SK-N-SH (cell line): ENCODE data around the gene SLC26A11. TPM values are rescaled to one million over a fixed set of nuclear protein-coding genes. Genes with fewer than 3 reads are reported as not detected.

ENCODE experiments used
- CTCF ChIA-PET: fragments of 300-600, 350-600 bp; formaldehyde crosslinking; extraction: SDS; loops from one replicate; lab custom pipeline; 2021; lab: Yijun Ruan, JAX
- POLR2A ChIA-PET: fragments of 350-600 bp; sonication (Branson Sonifier 250); formaldehyde crosslinking; extraction: SDS; loops from one replicate; lab custom pipeline; 2020; ENCODE audit warnings: antibody characterized with exemption, inconsistent platforms; lab: Yijun Ruan, JAX
- DNase-seq: peaks from one replicate; pipeline ENCODE4 v3.0.0; 2012
- H2AFZ ChIP-seq: fragments of 200-600 bp; sonication (generic); 2 replicates; pipeline ENCODE4 v1.8.1; 2016; ENCODE audit warnings: antibody characterized with exemption, mild to moderate bottlenecking, low read depth
- H3F3A ChIP-seq: fragments of 200-600 bp; sonication (generic); replicated peaks from 2 replicates; pipeline ENCODE3; 2016; ENCODE audit warnings: antibody characterized with exemption, mild to moderate bottlenecking; ENCODE audit not compliant: insufficient read depth
- H3K27ac ChIP-seq, 2 experiments: fragments of 200-500 bp in 1 of 2; fragments of 200-600 bp in 1 of 2; sonication (Bioruptor generic) in 1 of 2; sonication (generic), shearing (Covaris generic) in 1 of 2; 2 replicates each; pipeline versions ENCODE4 v1.5.1 to v1.6.1; 2014 to 2016; ENCODE audit warnings: low read depth in 2 of 2, inconsistent platforms in 1 of 2, low read length in 1 of 2, mild to moderate bottlenecking in 1 of 2, mixed read lengths in 1 of 2
- H3K27me3 ChIP-seq: fragments of 200-600 bp; sonication (generic), shearing (Covaris generic); 2 replicates; pipeline ENCODE4 v1.6.1; 2016; ENCODE audit warnings: mixed run types; ENCODE audit not compliant: insufficient read depth
- H3K36me3 ChIP-seq, 2 experiments: fragments of 200-500 bp in 1 of 2; fragments of 200-600 bp in 1 of 2; sonication (Bioruptor generic) in 1 of 2; sonication (generic) in 1 of 2; replicated peaks in 1 of 2; 2 replicates each; pipeline versions ENCODE3 to v1.5.1; 2014 to 2016; ENCODE audit warnings: low read length in 1 of 2, mild to moderate bottlenecking in 1 of 2; ENCODE audit not compliant: insufficient read depth in 2 of 2, control insufficient read depth in 1 of 2
- H3K4me1 ChIP-seq, 2 experiments: fragments of 200-500 bp in 1 of 2; fragments of 200-600 bp in 1 of 2; sonication (Bioruptor generic) in 1 of 2; sonication (generic), shearing (Covaris generic) in 1 of 2; 2 replicates each; pipeline versions ENCODE4 v1.5.1 to v1.6.1; 2014 to 2016; ENCODE audit warnings: low read depth in 1 of 2, low read length in 1 of 2, mixed run types in 1 of 2; ENCODE audit not compliant: insufficient read depth in 2 of 2, control insufficient read depth in 1 of 2
- H3K4me2 ChIP-seq: fragments of 200-600 bp; sonication (generic), shearing (Covaris generic); 2 replicates; pipeline ENCODE4 v1.6.1; 2017; ENCODE audit warnings: mixed run types
- H3K4me3 ChIP-seq, 2 experiments: fragments of 200-500 bp in 1 of 2; fragments of 200-600 bp in 1 of 2; sonication (Bioruptor generic) in 1 of 2; sonication (generic), shearing (Covaris generic) in 1 of 2; 2 replicates each; pipeline versions ENCODE4 v1.5.1 to v1.8.1; 2014 to 2016; ENCODE audit warnings: low read depth in 2 of 2, inconsistent platforms in 1 of 2, low read length in 1 of 2, mild to moderate bottlenecking in 1 of 2, mixed read lengths in 1 of 2, moderate library complexity in 1 of 2
- H3K79me2 ChIP-seq: fragments of 200-600 bp; sonication (generic); 2 replicates; pipeline ENCODE4 v1.8.1; 2017; ENCODE audit warnings: mild to moderate bottlenecking; ENCODE audit not compliant: insufficient read depth
- H3K9ac ChIP-seq: fragments of 200-600 bp; sonication (generic); 2 replicates; pipeline ENCODE4 v1.6.1; 2017; ENCODE audit warnings: mixed run types
- H3K9me2 ChIP-seq: fragments of 200-600 bp; sonication (generic); 2 replicates; pipeline ENCODE4 v1.6.1; 2017; ENCODE audit warnings: mixed run types
- H3K9me3 ChIP-seq: fragments of 200-600 bp; sonication (generic); 2 replicates; pipeline ENCODE4 v1.6.1; 2017; ENCODE audit warnings: mixed run types, mild to moderate bottlenecking, moderate library complexity
- H4K20me1 ChIP-seq: fragments of 200-600 bp; sonication (generic); 2 replicates; pipeline ENCODE4 v1.6.1; 2017; ENCODE audit warnings: mild to moderate bottlenecking, mixed run types; ENCODE audit not compliant: insufficient read depth
- CHD2 ChIP-seq: fragments of 150-350 bp; IDR thresholded peaks from 2 replicates; pipeline ENCODE4 v1.6.1; 2018; ENCODE audit warnings: low read length; ENCODE audit not compliant: partially characterized antibody
- EZH2phosphoT487 ChIP-seq: fragments of 200-600 bp; sonication (generic); IDR thresholded peaks from 2 replicates; pipeline ENCODE4 v1.6.1; 2017; ENCODE audit warnings: low read depth, mixed run types, mild to moderate bottlenecking, antibody characterized with exemption, moderate library complexity, borderline replicate concordance
- FOXM1 ChIP-seq: IDR thresholded peaks from 2 replicates; pipeline ENCODE4 v1.4.0; 2012; ENCODE audit warnings: low read depth, mild to moderate bottlenecking
- GATA2 ChIP-seq: sonication (generic); formaldehyde crosslinking; IDR thresholded peaks from 2 replicates; pipeline ENCODE4 v1.5.0; 2020; ENCODE audit warnings: mild to moderate bottlenecking, missing genetic modification reagents
- JUND ChIP-seq: IDR thresholded peaks from 2 replicates; pipeline ENCODE4 v1.4.0; 2012
- MXI1 ChIP-seq: IDR thresholded peaks from 2 replicates; pipeline ENCODE4 v1.6.1; 2012; ENCODE audit warnings: mild to moderate bottlenecking, low read depth, low read length, improper control_type of control experiment
- NFIC ChIP-seq: IDR thresholded peaks from 2 replicates; pipeline ENCODE4 v1.4.0; 2012; ENCODE audit warnings: borderline replicate concordance
- NRF1 ChIP-seq: IDR thresholded peaks from 2 replicates; pipeline ENCODE4 v1.6.1; 2012; ENCODE audit warnings: low read depth, mild to moderate bottlenecking, low read length
- POLR2AphosphoS5 ChIP-seq: IDR thresholded peaks from 2 replicates; pipeline ENCODE4 v1.6.1; 2012; ENCODE audit warnings: low read depth, low read length
- RAD21 ChIP-seq: IDR thresholded peaks from 2 replicates; pipeline ENCODE4 v1.6.1; 2012; ENCODE audit warnings: mild to moderate bottlenecking, low read length
- RFX5 ChIP-seq: IDR thresholded peaks from 2 replicates; pipeline ENCODE4 v1.6.1; 2012; ENCODE audit warnings: mild to moderate bottlenecking, improper control_type of control experiment, low read length
- TAF1 ChIP-seq: IDR thresholded peaks from 2 replicates; pipeline ENCODE4 v1.6.1; 2012; ENCODE audit warnings: low read depth, mild to moderate bottlenecking, low read length, moderate library complexity, borderline replicate concordance
- WGBS: methylation state at CpG from one replicate; pipeline ENCODE4 v1.1.6; 2017; ENCODE audit warnings: low lambda C conversion rate; 5-methylcytosine and 5-hydroxymethylcytosine counted together
- polyA plus RNA-seq, 3 experiments: library from polyadenylated mRNA; depleted of rRNA; stranded (reverse); fragments of >200 nt; gene quantifications; 2 replicates each; pipeline ENCODE4 v1.2.3, GENCODE V29; 2012
- TF ChIP-seq, protein P1 (sequence below): IDR thresholded peaks from 2 replicates; pipeline ENCODE4 v1.4.0; 2012; ENCODE audit warnings: low read depth, borderline replicate concordance
- TF ChIP-seq, protein P2 (sequence below): IDR thresholded peaks from 2 replicates; pipeline ENCODE4 v1.4.0; 2012; ENCODE audit warnings: low read depth, borderline replicate concordance
- TF ChIP-seq, protein P3 (sequence below): fragments of 150-350 bp; IDR thresholded peaks from 2 replicates; pipeline ENCODE4 v1.6.1; 2017; ENCODE audit warnings: antibody characterized with exemption, low read length, low read depth, borderline replicate concordance

Gene SLC26A11
- polyA plus RNA-seq, 1 of the 3 experiments (the other 2 are of a cell fraction): 35.9 TPM

DNA sequence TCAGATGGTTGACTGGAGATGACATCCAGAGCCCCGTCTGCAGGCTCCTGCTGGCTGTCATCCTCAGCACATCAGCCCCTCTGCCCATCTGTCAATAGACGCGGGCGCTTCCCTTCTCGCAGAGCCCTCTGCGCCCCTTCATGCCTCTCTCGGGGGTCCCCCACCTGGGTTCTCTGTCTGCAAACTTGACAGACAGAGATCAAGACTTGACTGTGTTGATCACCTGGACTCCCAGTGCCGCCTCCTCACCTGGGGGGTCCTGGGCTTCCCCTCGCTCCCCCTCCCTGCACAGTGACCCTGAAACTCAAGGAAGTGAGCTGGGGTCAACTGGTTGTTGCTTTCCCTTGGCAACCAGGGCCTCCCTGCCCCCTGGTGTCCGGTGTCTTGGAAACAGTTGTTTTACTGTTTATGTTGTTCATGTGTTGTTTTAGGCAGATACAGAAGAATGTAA is 72.3 kb downstream of the SLC26A11 start:
- H3K36me3 ChIP-seq: peaks cover 70 to 73% of the 10 kb centered on the region in 2 experiments

DNA sequence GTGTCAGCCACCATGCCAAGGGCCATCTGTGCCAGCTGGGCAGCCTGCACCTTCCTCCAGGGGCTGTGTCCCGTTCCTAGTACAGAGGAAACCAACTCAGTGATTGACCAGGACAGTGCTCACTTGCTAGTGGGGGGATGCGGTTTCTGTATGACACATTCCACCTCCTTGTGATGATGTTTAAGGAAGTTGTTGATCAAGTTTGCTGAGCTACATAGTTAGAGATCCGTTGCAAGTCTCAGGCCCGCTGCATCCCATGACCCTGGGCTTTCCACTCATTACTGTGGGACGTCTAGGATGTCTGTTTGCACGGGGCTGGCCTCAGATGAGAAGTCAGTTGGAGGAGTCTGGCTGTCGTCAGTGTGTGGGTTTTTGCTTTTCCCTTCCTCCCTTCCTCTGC is 74.0 kb downstream of the SLC26A11 start:
- WGBS: 98% methylated on average over 7 of the region's 7 CpGs
- peaks cover 69 to 77% of the 10 kb centered on the region in 2 experiments for H3K36me3 ChIP-seq
- CTCF ChIA-PET: interaction anchor here (0.8 kb wide), 1 partner anchor 11 kb away, joined by 3 read pairs; no protein-coding TSS in a partner anchor

More for the DNA sequence above, 72.3 kb downstream of the SLC26A11 start:
- 95% methylated on average over 10 of the region's 10 CpGs for WGBS
- no peaks in the 10 kb centered on the region for H3K4me1 ChIP-seq
- H3F3A ChIP-seq: no peaks in the 10 kb centered on the region
- ChIA-PET CTCF (interaction anchor here (0.8 to 2.5 kb wide), 3 partner anchors 10 to 210 kb away, joined by 3 to 8 read pairs (median 3); no protein-coding TSS in a partner anchor), POLR2A (no interaction called here)
- H2AFZ ChIP-seq: no peak overlapping the region
- H3K4me3 ChIP-seq: no peak overlapping the region
- no peaks in the 10 kb centered on the region for H3K27me3 ChIP-seq
- H3K4me2 ChIP-seq: no peak overlapping the region
- H3K9me3 ChIP-seq: no peaks in the 10 kb centered on the region
- no peak for DNase-seq
- H4K20me1 ChIP-seq: no peaks in the 10 kb centered on the region
- peak; percentile 21; the same call in 1 of the 2 replicates for TF ChIP-seq RAD21
- TF ChIP-seq GATA2 (CRISPR knock-in tag): no peak
- H3K9ac ChIP-seq: no peak overlapping the region
- no peak overlapping the region for H3K27ac ChIP-seq
- no peaks in the 10 kb centered on the region for H3K9me2 ChIP-seq
- H3K79me2 ChIP-seq: peaks cover 7% of the 10 kb centered on the region; the same call in 1 of the 2 replicates

DNA sequence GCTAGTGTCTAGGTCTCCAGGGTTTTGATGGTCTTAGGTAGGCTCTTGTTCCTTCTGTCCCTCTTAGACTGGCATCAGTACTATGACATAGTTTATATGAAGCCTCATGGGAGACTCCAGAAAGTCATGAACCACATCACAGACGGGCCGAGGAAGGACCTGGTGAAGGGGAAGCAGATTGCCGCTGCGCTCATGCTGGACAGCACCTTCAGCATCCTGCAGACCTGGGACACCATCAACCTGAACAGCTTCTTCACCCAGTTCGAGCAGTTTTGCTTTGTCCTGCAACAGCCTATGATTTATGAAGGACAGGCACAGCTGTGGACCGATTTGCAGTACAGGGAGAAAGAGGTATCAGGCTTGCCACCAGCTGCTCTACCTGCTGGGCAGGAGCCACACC is 74.4 kb downstream of the SLC26A11 start:
- Histone ChIP-seq H3K79me2 (peaks cover 8% of the 10 kb centered on the region; the same call in 1 of the 2 replicates), H3K9ac (no peak overlapping the region), H3K9me3 (no peaks in the 10 kb centered on the region), H3K4me3 (no peak overlapping the region), H3F3A (no peaks in the 10 kb centered on the region), H2AFZ (no peak overlapping the region), H3K4me2 (no peak overlapping the region), H4K20me1 (no peaks in the 10 kb centered on the region), H3K27me3 (no peaks in the 10 kb centered on the region), H3K36me3 (peaks cover 69 to 76% of the 10 kb centered on the region in 2 experiments), H3K4me1 (no peaks in the 10 kb centered on the region), H3K9me2 (no peaks in the 10 kb centered on the region), H3K27ac (no peak overlapping the region)
- 89% methylated on average over 6 of the region's 6 CpGs for whole genome bisulfite sequencing
- CTCF ChIA-PET: interaction anchor here (0.8 kb wide), 1 partner anchor 12 kb away, joined by 3 read pairs; no protein-coding TSS in a partner anchor
- TF ChIP-seq NFIC (no peak), CHD2 (no peak)
- TF ChIP-seq, protein P1, sequence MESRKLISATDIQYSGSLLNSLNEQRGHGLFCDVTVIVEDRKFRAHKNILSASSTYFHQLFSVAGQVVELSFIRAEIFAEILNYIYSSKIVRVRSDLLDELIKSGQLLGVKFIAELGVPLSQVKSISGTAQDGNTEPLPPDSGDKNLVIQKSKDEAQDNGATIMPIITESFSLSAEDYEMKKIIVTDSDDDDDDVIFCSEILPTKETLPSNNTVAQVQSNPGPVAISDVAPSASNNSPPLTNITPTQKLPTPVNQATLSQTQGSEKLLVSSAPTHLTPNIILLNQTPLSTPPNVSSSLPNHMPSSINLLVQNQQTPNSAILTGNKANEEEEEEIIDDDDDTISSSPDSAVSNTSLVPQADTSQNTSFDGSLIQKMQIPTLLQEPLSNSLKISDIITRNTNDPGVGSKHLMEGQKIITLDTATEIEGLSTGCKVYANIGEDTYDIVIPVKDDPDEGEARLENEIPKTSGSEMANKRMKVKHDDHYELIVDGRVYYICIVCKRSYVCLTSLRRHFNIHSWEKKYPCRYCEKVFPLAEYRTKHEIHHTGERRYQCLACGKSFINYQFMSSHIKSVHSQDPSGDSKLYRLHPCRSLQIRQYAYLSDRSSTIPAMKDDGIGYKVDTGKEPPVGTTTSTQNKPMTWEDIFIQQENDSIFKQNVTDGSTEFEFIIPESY: no peak
- TF ChIP-seq, protein P2, sequence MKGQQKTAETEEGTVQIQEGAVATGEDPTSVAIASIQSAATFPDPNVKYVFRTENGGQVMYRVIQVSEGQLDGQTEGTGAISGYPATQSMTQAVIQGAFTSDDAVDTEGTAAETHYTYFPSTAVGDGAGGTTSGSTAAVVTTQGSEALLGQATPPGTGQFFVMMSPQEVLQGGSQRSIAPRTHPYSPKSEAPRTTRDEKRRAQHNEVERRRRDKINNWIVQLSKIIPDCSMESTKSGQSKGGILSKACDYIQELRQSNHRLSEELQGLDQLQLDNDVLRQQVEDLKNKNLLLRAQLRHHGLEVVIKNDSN: no peak
- no peak for DNase-seq
- POLR2A ChIA-PET: interaction anchor here (1.0 kb wide), 1 partner anchor 147 kb away, joined by 3 read pairs; no protein-coding TSS in a partner anchor

More for the DNA sequence above, 74.0 kb downstream of the SLC26A11 start:
- H3K4me2 ChIP-seq: no peak overlapping the region
- DNase-seq: no peak
- no peaks in the 10 kb centered on the region for H4K20me1 ChIP-seq
- POLR2A ChIA-PET: interaction anchor here (1.0 kb wide), 1 partner anchor 146 kb away, joined by 3 read pairs; no protein-coding TSS in a partner anchor
- H2AFZ ChIP-seq: no peak overlapping the region
- TF ChIP-seq FOXM1 (no peak), JUND (no peak), TAF1 (no peak), NRF1 (no peak), POLR2AphosphoS5 (no peak), MXI1 (no peak), RFX5 (no peak), EZH2phosphoT487 (no peak), NFIC (no peak)
- TF ChIP-seq, protein P3, sequence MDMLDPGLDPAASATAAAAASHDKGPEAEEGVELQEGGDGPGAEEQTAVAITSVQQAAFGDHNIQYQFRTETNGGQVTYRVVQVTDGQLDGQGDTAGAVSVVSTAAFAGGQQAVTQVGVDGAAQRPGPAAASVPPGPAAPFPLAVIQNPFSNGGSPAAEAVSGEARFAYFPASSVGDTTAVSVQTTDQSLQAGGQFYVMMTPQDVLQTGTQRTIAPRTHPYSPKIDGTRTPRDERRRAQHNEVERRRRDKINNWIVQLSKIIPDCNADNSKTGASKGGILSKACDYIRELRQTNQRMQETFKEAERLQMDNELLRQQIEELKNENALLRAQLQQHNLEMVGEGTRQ: no peak
- peaks cover 7% of the 10 kb centered on the region; the same call in 1 of the 2 replicates for H3K79me2 ChIP-seq
- H3K4me3 ChIP-seq: no peak overlapping the region
- no peaks in the 10 kb centered on the region for H3K27me3 ChIP-seq
- H3K9me3 ChIP-seq: no peaks in the 10 kb centered on the region
- H3K9me2 ChIP-seq: no peaks in the 10 kb centered on the region
- H3K27ac ChIP-seq: no peak overlapping the region
- H3K9ac ChIP-seq: no peak overlapping the region
- H3F3A ChIP-seq: no peaks in the 10 kb centered on the region
- H3K4me1 ChIP-seq: no peaks in the 10 kb centered on the region
